SJCRH30 (cell line): Measurements from ENCODE around the gene MPC1. TPM values are rescaled to one million over a fixed set of nuclear protein-coding genes. Genes with fewer than 3 reads are reported as not detected.
A peak's percentile ranks its signal among the peaks of the same experiment; 100 is the strongest.

Experiments
- DNase-seq, 2 experiments: peaks; one replicate each; pipeline ENCODE4 v3.0.0-alpha.2; 2015 to 2020
- H3K27ac ChIP-seq: fragments of 250-450 bp; sonication (Bioruptor Pico); 2 replicates; pipeline ENCODE4 v1.5.1; 2020; ENCODE audit warnings: mild to moderate bottlenecking, moderate library complexity
- H3K27me3 ChIP-seq: fragments of 250-450 bp; sonication (Bioruptor Pico); 2 replicates; pipeline ENCODE4 v1.5.1; 2020; ENCODE audit warnings: mild to moderate bottlenecking, moderate library complexity
- H3K36me3 ChIP-seq: fragments of 250-450 bp; sonication (Bioruptor Pico); 2 replicates; pipeline ENCODE4 v1.5.1; 2020; ENCODE audit warnings: mild to moderate bottlenecking, moderate library complexity
- H3K4me1 ChIP-seq: fragments of 250-450 bp; sonication (Bioruptor Pico); 2 replicates; pipeline ENCODE4 v1.5.1; 2020; ENCODE audit warnings: mild to moderate bottlenecking, moderate library complexity
- H3K4me3 ChIP-seq: fragments of 250-450 bp; sonication (Bioruptor Pico); 2 replicates; pipeline ENCODE4 v1.5.1; 2020; ENCODE audit warnings: mild to moderate bottlenecking, moderate library complexity
- H3K9me3 ChIP-seq: fragments of 250-450 bp; sonication (Bioruptor Pico); replicated peaks from 2 replicates; pipeline ENCODE4 v1.5.1; 2020; ENCODE audit warnings: mild to moderate bottlenecking, moderate library complexity
- total RNA-seq: library from RNA; depleted of rRNA; stranded (reverse); fragments of >200 nt; shearing (Covaris generic); gene quantifications from 2 replicates; pipeline ENCODE4 v1.2.3, GENCODE V29; 2014; rRNA removed

Gene MPC1
- total RNA-seq: 76.0 and 89.2 TPM in 2 replicates

DNA sequence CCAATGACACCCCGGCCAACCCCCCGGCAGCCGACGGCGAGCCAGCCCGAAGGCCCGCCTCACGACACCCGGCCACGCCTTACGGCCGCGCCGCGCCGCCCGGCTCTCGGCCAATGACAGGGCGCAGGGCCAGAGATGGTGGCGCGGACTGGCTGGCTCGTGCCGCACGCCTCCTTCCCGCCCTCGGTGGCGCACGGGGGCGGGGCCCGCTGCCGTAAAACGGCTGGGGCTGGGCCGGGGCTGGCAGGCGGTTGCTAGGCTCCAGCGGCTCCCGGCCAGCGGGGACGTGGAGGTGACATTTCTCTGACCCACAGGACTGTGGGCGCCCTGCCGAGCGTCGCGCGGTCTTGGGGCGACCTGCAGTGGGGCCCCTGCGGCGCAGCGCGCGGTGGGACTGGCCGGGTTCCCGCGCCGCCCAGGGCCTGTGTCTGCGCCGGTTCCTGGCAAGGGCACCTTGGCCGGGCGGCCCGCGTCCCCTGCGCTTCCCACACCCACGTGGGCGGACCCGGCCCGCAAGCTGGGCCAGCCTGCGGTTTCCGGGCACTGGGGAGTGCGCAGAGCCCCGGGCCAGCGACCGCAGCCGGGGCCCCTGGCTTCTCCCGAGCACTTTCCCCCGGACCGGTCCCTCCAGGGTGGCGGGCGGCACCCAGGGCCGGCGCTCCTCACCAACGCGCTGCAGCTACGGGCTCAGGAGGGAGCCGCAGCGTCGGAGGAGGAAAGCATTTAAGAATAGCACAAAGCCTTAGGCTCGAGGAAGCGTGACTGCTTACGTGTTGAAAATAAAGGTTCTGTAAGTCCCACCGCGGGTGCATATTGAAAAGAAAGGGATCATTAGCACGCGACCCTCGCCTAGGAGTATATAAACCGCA is at the start of gene MPC1:
TSS of gene MPC1 (minus strand) at position 8 of the 869 bp plus-strand sequence. CDS start 64 bp downstream, outside the sequence.
- Histone ChIP-seq H3K4me1 (no peaks in the 10 kb centered on the region), H3K9me3 (no peaks in the 10 kb centered on the region), H3K27ac (peak within 1 kb of the TSS; percentile 82), H3K36me3 (no peaks in the 10 kb centered on the region), H3K27me3 (no peaks in the 10 kb centered on the region), H3K4me3 (peak within 1 kb of the TSS; percentile 79)
- DNase-seq: peak; percentile 95 to 97

GRCh38 chr6:166430269-166430668 is 47.5 kb upstream of the MPC1 start:
- Histone ChIP-seq H3K4me1 (peaks cover 3% of the 10 kb centered on the region), H3K27me3 (no peaks in the 10 kb centered on the region), H3K4me3 (no peak overlapping the region), H3K27ac (no peak overlapping the region), H3K36me3 (no peaks in the 10 kb centered on the region), H3K9me3 (peaks cover 5% of the 10 kb centered on the region)
- DNase-seq: no peak

DNA sequence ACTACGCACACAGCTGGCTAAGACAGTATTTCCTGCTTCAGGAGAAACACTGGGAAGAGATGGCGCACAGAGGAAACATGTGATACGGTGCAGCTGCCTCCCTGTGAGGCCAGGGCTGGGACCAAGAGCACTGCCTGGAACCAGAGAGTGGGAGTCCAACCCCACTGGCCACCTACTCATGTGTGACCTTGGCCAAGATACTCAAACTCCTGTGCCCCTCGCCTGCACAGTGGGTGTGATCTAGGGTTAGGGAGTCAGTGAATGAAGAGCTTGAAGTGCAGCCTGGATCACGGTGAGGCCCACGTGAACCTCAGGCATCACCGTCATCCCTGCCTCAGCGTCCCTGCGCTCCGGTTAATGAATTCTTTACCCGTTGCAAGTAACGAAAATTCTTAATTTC is 41.7 kb upstream of the MPC1 start:
- Histone ChIP-seq H3K9me3 (peaks cover 5% of the 10 kb centered on the region), H3K27me3 (no peaks in the 10 kb centered on the region), H3K4me1 (peaks cover 5% of the 10 kb centered on the region), H3K4me3 (no peak overlapping the region), H3K27ac (no peak overlapping the region), H3K36me3 (no peaks in the 10 kb centered on the region)
- peak in 1 of 2 experiments; percentile 14 for DNase-seq

GRCh38 chr6:166423781-166424180 is 41.0 kb upstream of the MPC1 start:
- DNase-seq: no peak
- H3K27me3 ChIP-seq: no peaks in the 10 kb centered on the region
- H3K36me3 ChIP-seq: no peaks in the 10 kb centered on the region
- H3K9me3 ChIP-seq: peaks cover 3% of the 10 kb centered on the region
- no peak overlapping the region for H3K4me3 ChIP-seq
- H3K27ac ChIP-seq: no peak overlapping the region
- peaks cover 11% of the 10 kb centered on the region for H3K4me1 ChIP-seq

GRCh38 chr6:166423051-166423745 is 40.5 kb upstream of the MPC1 start:
- Histone ChIP-seq H3K4me1 (peaks cover 11% of the 10 kb centered on the region), H3K4me3 (no peak overlapping the region), H3K9me3 (no peaks in the 10 kb centered on the region), H3K27ac (no peak overlapping the region), H3K27me3 (no peaks in the 10 kb centered on the region), H3K36me3 (no peaks in the 10 kb centered on the region)
- DNase-seq: no peak

DNA sequence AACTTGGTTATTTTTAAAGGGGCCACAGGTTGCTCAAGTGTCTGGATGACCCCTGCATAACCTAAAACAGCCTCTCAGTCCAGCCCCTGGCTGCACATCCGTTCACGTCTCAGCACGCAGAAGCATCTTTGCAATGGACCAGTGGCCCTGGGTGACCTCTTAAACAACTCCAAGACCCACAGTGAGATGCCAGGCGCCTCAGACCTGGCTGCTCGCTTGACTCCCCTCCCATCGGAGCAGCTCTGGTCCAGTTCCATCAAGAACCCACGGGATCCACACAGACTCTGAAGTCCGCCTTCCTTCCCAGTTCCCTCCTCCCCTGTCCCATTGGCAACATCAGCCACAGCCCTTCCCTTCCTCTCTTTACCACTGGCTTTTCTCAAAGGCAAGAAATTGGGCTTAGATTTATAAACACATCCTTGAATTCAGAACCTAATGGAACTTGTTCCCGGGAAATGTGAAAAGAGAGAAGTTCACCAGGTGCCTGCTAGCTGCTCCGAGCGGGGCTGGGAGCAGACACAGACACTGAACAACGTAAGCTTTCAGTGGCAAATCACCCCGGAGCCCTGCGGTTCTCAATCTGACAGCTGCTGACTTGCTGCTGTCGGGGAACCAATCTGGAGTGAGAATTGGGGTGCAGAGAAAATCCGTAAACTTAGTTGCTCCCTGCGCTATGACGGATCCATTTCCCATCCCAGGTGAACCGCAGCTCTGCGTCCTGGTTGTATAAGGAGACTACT is 39.6 kb upstream of the MPC1 start:
- no peak overlapping the region for H3K4me3 ChIP-seq
- H3K4me1 ChIP-seq: peaks cover 14% of the 10 kb centered on the region
- H3K27me3 ChIP-seq: no peaks in the 10 kb centered on the region
- no peaks in the 10 kb centered on the region for H3K36me3 ChIP-seq
- no peaks in the 10 kb centered on the region for H3K9me3 ChIP-seq
- no peak overlapping the region for H3K27ac ChIP-seq
- no peak for DNase-seq

DNA sequence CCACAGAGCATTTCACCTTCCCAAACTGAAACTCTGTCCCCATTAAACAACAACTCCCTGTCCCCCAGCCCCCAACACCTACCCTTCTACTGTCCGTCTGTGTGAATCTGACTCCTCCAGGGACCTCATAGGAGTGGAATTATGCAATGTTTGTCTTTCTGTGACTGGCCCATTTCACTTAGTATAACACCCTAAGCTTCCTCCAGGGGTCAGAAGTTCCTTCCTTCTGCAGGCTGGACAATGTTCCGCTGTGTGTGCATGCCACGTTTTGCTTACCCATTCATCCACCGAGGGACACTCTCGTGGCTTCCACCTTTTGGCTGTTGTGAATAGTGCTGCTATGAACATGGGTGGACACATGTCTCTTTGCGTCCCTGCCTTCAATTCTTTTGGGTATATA is 37.6 kb upstream of the MPC1 start:
- DNase-seq: no peak
- H3K4me3 ChIP-seq: no peak overlapping the region
- H3K36me3 ChIP-seq: no peaks in the 10 kb centered on the region
- no peaks in the 10 kb centered on the region for H3K9me3 ChIP-seq
- H3K4me1 ChIP-seq: peaks cover 18% of the 10 kb centered on the region
- H3K27ac ChIP-seq: no peak overlapping the region
- no peaks in the 10 kb centered on the region for H3K27me3 ChIP-seq

DNA sequence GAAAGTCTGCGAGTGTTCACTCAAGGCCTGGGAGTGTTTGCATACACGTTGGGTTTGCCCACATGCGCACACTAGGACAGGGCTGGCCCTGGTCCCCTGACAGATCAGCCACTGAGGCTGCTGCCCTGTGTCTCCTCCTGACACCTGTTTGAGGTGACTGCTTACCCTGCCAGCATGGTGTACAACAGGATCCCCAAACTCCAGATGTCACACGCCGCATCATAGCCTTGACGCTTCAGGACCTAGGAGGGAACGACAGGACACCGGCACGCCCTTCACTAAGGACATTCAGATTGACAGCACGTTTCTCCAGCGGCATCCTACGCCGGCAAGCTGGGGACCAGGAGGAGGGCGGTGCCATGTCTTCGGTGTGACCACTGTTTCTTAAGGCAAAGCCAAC is 37.0 kb upstream of the MPC1 start:
- Histone ChIP-seq H3K4me1 (peaks cover 18% of the 10 kb centered on the region), H3K4me3 (no peak overlapping the region), H3K27ac (peak overlapping the region; percentile 30; the same call in 1 of the 2 replicates), H3K9me3 (no peaks in the 10 kb centered on the region), H3K36me3 (no peaks in the 10 kb centered on the region), H3K27me3 (no peaks in the 10 kb centered on the region)
- DNase-seq: no peak

DNA sequence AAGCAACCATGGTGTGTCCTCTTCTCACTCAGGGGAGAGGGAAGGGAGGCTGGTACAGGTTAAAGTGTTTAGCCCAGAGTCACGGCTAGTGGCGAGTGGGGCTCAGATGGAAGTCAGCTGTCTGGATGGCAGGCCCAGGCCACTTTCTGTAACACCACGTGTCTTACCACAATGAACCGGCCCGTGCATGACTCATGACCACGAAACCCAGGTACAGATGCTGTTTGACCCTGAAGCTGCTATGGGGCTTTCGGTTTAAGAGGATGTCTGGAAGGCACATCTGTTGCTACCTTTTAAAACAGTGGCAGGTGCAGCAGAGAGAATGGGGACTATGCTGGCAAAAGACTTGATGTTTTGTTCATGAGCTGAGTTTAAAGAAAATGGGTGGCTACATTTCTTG is 36.5 kb upstream of the MPC1 start:
- peak; percentile 65 to 81 for DNase-seq
- H3K4me3 ChIP-seq: no peak overlapping the region
- no peaks in the 10 kb centered on the region for H3K27me3 ChIP-seq
- peaks cover 18% of the 10 kb centered on the region for H3K4me1 ChIP-seq
- no peaks in the 10 kb centered on the region for H3K9me3 ChIP-seq
- H3K36me3 ChIP-seq: no peaks in the 10 kb centered on the region
- H3K27ac ChIP-seq: peak overlapping the region; percentile 30; the same call in 1 of the 2 replicates

DNA sequence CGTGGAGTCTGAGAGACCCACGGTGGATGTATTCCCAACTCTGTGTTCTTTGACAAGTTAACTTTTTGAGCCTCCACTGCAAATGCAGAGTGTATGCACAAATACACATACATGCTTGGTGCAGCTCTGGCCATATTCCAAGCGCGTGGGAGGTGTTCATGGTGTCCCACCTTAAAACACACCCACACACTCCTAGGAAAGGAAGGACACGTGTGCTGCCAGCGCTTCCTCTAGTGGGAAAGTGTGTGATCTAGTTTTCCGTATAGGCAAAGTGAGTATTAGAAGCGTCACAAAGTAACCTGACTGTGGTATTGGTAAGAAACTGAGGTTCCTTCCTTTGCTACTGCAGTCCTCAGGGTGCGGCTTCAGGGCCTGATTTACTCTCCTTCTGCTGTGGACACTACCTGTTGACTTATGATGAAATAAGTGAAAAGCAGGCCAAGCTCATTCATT is 36.0 kb upstream of the MPC1 start:
- Histone ChIP-seq H3K27me3 (no peaks in the 10 kb centered on the region), H3K36me3 (no peaks in the 10 kb centered on the region), H3K4me1 (peaks cover 18% of the 10 kb centered on the region), H3K9me3 (no peaks in the 10 kb centered on the region), H3K4me3 (no peak overlapping the region), H3K27ac (no peak overlapping the region)
- DNase-seq: no peak

DNA sequence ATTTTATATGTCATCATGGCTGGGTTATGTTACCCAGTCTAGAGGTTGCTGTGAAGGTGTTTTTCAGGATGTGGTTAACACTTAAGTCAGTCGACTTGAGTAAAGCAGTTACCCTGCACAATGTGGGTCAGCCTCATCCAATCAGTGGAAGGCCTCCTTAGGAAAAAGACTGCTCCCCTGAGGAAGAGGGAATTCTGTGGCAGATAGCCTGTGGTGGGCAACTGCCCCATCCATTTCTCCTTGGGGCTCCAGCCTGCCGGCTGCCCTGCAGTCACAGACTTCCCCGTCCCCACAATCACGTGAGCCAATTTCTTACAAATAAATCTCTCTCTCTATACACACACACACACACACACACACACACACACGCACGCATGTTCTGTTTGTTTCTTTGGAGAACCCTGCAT is 34.5 kb upstream of the MPC1 start:
- H3K4me3 ChIP-seq: no peak overlapping the region
- peaks cover 18% of the 10 kb centered on the region for H3K4me1 ChIP-seq
- H3K27me3 ChIP-seq: no peaks in the 10 kb centered on the region
- no peak overlapping the region for H3K27ac ChIP-seq
- H3K36me3 ChIP-seq: no peaks in the 10 kb centered on the region
- H3K9me3 ChIP-seq: no peaks in the 10 kb centered on the region
- peak; percentile 27 to 58 for DNase-seq

DNA sequence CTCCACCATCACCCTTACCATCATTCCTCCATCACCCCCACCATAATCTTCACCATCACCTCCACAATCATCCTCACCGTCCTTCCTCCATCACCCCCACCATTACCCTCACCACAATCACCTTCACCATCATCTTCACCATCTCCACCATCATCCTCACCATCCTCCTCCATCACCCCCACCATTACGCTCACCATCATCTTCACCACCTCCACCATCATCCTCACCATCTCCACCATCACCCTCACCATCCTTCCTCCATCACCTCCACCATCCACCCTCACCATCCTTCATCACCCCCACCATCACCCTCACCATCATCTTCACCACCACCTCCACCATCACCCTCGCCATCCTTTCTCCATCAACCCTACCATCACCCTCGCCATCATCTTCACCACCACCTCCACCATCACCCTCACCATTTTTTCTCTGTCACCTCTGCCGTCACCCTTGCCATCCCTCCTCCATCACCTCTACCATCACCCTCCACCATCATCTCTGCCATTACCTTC is 33.1 kb upstream of the MPC1 start:
- Histone ChIP-seq H3K9me3 (no peaks in the 10 kb centered on the region), H3K36me3 (no peaks in the 10 kb centered on the region), H3K4me1 (peaks cover 18% of the 10 kb centered on the region), H3K4me3 (no peak overlapping the region), H3K27me3 (no peaks in the 10 kb centered on the region), H3K27ac (no peak overlapping the region)
- no peak for DNase-seq

DNA sequence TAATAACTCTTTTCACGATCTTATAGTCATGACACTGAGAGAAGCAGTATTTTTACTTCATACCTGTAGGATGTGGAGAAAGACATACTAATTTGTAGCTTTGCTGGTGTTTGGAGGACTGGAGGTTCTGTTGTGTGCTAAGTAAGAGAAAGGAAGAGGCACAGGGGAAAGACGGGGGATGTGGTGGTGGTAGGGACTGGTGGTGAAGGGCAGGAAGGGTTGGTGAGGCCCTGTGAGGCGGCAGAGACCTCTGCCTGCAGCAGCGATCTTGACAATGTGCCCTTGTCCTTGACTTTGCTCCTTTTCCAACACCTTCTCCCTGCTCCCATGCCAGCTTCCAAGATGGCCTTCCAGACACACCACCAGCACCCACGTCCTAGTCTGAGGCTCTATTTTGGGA is 32.6 kb upstream of the MPC1 start:
- Histone ChIP-seq H3K27ac (no peak overlapping the region), H3K36me3 (no peaks in the 10 kb centered on the region), H3K4me3 (no peak overlapping the region), H3K27me3 (no peaks in the 10 kb centered on the region), H3K9me3 (no peaks in the 10 kb centered on the region), H3K4me1 (peaks cover 18% of the 10 kb centered on the region)
- DNase-seq: no peak

DNA sequence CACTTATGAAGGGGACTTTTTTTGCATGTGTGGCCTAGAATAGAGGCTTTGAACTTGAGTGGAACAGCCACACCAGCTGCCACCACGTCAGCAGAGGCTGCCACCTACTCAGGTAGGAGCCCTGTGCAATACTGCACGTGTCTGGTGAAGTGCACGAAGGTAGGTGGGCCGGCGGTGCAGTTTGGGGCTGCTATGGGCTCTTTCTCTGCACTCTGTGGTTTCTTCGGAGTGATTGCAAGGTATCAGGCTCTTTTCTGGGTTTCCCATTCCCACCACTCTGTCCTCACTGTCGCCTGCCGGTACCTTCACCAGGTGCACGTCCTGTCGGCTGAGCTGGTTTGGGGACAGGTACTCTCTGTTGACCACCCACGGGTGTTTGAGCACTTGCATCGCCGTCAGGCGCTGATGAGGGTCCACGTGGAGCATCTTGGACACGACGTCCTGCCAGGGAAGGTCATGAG is 30.8 kb upstream of the MPC1 start:
- H3K27me3 ChIP-seq: no peaks in the 10 kb centered on the region
- H3K4me3 ChIP-seq: no peak overlapping the region
- H3K9me3 ChIP-seq: no peaks in the 10 kb centered on the region
- no peak overlapping the region for H3K27ac ChIP-seq
- no peak for DNase-seq
- no peaks in the 10 kb centered on the region for H3K36me3 ChIP-seq
- H3K4me1 ChIP-seq: peaks cover 7% of the 10 kb centered on the region; the same call in 1 of the 2 replicates
